Measurements from ENCODE around the gene LRRC14B.
A peak's percentile ranks its signal among the peaks of the same experiment; 100 is the strongest.
"Not testable (repeated sequence)": the region's sequence is repeated elsewhere in the genome, so short reads cannot be mapped to it uniquely, and the experiment has no call there.

Gene LRRC14B

DNA sequence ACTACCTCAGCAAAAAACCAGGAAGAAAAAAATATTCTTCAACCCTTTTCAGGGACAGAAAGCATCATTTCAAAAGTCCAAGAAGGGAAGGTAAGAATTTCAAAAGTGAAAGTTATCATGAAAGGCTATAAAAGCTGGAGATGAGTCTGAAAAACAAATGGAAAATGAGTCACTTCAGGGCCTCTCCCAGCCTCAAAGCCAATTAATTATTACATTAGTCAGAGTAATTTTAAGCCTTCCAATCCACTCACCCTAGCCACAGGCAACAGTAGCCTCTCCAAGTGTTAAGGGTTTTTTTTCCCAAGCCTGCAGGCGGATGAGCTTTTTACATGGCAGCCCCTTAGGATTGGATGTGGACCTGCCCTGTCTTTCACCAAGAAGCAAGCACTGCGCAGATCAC lies 24.0 kb downstream of the LRRC14B start:
- DNase-seq, result not testable (repeated sequence)

DNA sequence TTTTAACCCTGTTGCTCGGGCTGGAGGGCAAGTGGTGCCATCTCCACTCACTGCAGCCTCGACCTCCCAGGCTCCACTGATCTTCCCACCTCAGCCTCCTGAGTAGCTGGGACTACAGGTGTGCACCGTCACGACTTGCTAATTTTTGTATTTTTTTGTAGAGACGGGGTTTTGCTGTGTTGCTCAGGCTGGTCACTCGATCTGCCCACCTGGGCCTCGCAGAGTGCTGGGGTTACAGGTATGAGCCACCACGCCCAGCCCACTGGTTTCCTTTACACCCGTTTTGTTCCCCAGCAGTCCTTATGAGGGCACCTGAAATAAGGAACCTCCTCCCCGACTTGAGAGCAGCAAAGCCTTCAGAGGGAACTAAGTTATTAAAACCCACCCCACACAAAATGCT lies 24.8 kb downstream of the LRRC14B start:
- DNase-seq, result not testable (repeated sequence)

DNA sequence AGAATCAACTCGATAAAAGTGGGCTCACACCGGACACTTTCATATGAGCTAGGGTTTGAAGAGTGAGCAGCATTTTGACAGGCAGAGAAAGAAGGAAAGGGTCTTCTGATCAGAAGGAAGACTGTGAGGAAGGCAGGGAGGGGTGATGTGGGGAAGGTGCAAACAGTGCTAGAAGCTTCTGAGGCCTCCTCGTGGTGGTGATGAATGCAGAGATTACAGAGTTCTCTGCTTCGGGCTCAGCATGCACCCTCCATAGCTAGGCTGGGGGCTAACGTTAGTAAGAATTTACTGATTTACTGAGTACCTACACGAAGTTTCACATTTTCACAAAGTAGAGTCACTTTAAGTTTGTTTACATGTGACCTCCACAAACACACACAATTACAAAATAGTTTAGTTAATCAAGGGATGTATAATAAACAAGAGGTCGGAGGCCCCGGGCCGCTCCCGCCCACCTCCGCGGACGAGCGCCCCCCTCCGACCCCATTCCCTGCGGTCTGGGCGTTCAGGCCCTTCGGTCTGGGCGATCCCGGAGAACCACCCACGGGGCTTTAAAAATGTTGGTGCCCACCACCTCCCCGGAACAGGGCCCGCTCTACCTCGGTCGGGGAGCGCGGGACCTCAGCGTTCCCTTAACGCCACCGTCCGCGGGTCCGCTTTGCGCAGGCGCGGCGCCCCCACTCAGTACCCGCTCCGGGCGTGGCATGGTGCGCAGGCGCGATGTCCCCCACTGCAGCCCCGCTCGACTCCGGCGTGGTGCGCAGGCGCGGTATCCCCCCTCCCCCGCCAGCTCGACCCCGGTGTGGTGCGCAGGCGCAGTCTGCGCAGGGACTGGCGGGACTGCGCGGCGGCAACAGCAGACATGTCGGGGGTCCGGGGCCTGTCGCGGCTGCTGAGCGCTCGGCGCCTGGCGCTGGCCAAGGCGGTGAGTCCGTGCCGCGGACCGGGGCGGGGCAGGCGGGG lies 26.5 kb downstream of the LRRC14B start, which contains the start of the genes CCDC127 and SDHA:
Gene CCDC127, minus strand, starts transcription at position 660 of the 963 bp plus-strand sequence. CDS start 1,304 bp downstream, outside the sequence.
Gene SDHA, plus strand, starts transcription at position 827 of the 963 bp plus-strand sequence. Its CDS starts 36 bp downstream, at position 863.
- DNase-seq, result peak; percentile 71

DNA sequence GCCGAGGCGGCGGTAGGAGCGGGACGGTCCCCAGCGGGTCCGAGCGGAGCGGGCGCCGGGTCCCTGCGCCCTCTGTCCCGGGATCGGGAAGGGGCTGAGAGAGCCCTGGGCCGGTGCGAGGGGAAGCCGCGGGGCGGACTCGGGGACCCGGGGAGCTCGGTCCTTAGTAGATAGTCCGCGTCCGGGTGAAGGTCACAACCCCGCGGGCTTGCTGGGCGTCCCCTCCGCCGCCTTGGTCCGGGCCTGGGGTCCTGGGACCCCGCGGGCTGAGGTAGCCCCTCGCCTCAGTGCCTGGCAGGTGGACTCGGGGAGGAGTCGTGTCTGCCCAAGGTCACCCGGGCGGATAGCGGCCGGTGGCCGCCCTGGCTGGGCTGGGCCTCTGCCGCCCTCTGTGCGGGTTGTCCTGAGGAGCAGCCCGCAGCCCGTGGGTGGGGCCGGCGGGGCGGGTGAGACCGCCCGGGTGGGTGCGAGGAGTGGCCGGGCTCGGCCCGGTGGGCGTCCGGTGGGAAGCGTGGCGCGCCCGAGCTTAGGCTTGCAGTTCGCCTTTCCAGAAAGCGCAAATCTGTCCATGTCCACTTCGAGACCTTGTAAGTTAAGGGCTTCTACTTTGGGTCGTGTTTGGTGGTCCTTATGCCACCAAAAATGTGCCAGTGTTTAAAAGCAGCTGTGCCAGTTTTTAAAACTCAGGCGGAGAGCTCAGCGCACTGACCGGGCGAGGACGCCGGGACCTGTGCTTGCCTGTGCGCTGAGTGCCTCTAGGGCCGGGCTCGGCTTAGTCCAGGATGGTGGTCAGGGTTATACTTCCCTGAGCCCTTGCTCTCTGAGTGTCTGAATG lies 27.4 kb downstream of the LRRC14B start:
- no peak for DNase-seq

DNA sequence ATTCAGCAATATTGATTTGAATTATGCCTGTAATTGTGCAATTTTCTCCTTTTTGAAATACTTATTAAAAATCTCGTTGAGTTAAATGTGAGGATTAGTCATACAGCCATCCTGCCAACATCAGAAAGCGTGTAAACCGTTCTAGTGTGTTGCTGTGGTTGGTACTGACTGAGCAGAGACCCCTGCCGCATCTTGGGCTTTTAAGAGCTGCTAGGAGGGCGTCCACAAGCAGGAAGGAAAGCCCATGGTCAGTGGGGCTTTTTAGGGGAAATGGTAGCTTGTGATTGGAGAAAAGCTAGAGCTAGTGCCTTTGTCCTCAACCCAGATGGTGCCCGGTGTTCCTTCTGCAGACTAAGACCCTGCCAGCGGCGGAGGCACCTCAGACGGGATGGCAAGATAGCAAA lies 28.2 kb downstream of the LRRC14B start:
- DNase-seq, result no peak

DNA sequence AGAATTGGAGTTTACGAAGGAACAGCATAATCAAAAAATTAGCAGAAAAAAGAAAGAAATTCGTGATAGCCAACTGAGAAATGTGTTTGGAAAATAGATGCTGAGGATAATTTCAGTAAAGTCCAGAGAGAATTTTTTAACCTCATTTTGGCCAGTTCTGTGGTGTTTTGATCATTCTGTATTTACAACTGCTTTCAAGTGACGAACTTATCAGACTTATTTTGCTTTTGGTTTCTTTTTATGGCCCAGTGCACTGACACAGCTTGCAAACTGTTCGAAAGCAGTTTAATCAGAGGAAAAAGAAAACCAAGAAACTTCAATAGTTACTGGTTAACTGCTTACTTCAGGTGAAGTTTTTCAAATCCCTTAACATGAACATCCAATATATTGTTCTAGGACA lies 28.7 kb downstream of the LRRC14B start:
- DNase-seq, result no peak

DNA sequence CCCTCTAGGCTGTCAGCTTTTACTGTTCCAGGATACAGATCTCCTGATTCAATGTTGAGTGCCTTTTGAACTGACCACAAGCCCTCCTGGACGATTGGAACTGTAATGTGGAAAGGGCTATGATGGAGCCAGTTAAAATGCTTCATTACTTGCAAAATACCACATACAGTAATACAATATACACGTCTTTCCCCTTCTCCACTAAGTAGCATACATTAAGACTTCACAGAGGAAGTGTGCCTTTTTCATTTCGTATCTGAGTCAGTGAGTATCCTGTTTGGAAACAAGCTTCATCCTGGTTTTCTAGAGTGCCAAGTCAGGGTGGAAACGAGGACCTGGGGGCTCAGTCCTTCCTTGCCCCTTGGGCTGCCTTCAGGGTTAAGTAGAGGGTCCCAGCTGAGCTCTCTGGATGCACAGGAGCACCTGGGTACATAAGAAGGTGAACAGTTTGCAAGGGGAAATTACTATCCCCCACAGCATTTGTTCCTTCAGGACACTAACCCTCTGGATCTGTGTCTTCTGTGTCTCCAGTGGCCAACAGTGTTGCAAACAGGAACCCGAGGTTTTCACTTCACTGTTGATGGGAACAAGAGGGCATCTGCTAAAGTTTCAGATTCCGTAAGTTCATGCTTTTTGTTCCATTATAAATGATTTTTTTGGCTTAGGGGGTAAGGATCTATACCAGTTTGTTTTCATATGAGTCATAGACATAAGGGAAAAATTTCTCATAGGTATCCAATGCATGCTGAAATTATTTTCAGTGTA lies 31.8 kb downstream of the LRRC14B start:
- DNase-seq, result not testable (repeated sequence)

DNA sequence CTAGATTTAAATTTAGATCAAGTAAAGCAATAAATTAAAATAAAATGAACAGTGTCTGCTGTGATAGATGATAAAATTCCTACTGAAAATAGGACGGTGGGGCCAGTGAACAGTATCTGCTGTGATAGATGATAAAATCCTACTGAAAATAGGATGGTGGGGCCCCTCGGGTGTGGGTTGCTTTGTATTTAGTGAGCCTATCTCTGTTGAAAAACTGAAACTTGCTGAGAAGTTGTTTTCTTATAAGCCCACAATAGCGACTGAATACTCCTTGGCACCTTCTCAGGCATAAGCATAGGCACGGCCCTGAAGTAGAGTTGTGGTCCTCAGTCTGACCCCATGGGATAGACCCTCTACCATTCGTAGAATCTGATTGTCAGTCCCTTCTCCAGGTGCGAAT lies 32.5 kb downstream of the LRRC14B start:
- no peak for DNase-seq

DNA sequence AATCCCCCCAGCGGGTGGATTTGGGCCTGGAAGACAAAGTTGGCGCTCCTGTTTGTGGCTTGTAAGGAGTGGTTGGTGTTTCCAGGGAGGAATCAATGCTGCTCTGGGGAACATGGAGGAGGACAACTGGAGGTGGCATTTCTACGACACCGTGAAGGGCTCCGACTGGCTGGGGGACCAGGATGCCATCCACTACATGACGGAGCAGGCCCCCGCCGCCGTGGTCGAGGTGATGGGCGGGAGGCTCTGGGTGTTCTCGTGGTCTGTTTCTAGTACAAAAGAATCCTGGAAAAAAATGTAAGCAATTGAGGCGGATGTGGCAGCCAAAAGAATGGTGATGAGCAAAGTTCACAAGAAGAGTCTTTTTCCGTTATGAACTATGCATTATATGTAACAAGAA lies 34.0 kb downstream of the LRRC14B start:
- DNase-seq, result no peak

DNA sequence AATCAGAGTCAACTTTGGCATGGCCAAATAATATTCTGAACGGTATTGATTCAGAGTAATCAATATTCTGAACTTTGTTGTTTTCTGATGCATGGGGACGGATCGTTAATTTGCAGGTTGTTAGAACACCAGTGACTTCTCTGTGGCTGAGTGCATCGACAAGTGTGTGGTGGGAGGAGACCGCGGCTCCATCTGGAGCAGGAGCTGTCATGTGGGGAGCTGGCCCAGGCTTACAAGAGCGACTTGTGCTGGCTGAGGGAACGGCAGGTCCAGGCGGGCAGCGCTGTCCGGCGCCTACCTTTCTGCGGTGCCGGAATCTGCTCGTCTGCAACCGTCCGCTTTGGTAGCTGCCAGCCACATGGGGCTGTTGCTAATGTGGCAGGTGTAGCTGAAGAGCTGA lies 36.1 kb downstream of the LRRC14B start:
- DNase-seq, result not testable (repeated sequence)

DNA sequence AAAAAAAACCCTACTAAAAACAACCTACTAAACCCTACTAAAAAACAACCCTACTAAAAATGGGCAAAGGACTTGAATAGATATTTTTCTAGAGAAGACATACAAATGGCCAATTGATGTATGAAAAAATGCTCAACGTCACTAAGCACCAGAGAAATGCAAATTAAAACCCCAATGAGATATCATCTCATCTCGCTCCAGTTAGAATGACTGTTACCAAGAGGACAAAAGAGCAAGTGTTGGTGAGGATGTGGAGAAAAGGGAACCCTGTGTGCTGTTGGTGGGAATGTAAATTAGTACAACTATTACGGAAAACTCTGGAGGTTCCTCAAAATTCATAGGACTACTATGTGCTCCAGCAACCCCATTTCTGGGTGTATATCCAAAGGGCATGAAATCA lies 37.6 kb downstream of the LRRC14B start:
- DNase-seq, result no peak

DNA sequence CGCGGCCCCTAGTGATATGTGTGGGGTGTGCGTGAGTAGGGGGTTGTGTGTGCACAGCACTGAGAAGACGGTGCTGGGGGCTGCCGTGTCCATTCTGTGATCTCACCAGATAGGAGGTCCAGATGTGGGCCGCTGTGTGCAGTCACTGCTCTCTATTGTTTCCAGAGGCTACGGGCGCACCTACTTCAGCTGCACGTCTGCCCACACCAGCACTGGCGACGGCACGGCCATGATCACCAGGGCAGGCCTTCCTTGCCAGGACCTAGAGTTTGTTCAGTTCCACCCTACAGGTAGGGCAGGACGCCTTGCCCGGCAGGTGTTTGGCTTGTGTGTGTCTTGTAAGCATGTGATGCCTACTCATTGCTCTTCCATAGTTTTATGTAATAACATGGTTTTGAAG lies 39.4 kb downstream of the LRRC14B start:
- DNase-seq, result no peak

DNA sequence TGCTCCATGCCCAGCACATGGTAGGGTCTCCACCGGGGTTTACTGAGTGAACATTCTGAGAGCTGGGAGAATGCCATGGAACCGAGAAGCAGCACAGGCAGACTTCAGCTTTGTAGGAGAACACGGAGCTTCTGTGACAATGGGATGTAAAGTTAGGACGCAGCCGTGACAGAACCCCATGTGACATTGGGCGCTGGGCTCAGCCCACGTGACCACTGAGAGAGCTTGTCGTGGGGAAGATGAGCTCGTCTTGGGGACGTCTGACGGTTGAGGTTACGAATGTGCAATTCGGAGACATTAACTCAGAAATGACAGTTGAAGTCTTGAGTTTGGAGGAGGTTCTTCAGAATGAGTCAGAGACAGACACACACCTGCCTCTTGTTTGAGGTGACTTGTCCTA lies 40.4 kb downstream of the LRRC14B start:
- DNase-seq, result no peak

DNA sequence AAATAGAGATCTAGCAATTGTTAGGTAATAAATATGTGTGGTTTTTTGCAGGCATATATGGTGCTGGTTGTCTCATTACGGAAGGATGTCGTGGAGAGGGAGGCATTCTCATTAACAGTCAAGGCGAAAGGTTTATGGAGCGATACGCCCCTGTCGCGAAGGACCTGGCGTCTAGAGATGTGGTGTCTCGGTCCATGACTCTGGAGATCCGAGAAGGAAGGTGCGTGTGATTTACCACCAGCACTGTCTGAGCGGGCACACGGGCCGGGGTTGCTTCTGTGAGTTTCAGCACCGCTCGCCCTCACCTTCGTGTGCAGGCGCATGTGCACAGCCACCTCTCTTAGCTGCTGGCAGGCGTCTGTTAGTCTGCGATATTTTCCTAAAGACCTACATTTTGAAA lies 42.1 kb downstream of the LRRC14B start:
- DNase-seq, result not testable (repeated sequence)

DNA sequence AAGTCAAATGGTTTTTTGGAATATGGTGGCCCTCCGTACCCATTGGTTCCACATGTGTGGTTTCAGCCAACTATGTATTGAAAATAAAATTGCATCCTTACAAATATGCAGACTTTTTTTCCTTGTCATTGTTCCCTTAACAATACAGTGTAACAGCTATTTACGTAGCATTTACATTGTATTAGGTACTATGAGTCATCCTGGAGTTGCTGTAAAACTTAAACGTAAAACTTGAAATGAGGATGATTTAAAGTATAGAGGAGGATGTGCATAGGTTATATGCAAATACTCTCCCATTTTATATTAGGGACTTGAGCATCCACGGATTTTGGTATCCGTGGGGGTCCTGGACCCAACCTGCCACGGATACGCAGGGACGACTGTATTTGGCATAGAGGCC lies 43.2 kb downstream of the LRRC14B start:
- DNase-seq, result no peak

DNA sequence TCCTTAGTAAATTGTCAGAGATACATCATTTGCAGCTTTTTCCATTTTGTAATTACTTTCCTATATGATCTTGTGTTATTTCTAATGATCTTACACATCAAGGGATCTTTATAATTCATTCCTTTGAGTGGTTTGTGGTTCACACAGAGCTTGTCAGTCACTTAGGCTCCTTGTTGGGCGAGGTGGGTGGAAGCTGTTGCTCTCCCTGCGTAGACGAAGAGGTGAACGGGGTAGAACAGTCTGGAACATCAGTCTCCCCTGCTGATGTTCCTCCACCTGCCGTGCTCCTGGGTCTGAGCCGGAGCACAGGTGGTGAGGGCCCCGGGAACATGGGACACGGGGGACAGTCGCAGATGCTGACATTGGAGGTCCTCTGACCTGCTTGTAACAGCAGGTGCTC lies 44.2 kb downstream of the LRRC14B start:
- DNase-seq, result not testable (repeated sequence)

DNA sequence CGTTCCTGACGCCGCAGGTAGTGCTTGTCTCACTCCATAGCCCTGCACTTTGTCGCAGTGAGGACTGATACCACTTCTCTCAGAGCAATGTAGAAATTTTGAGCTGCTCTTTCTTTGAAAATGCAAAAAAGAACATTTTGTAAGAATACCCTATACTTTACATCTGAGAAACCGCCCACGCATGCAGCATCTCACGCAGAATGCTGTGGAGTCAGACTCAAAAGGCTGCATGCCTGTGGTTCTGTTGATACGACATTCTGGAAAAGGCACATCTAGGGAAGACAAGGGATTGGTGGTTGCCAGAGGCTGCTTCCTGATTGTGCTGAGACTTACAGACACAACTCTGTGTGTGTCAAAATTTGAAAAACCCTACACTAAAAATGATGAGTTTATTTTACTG lies 46.6 kb downstream of the LRRC14B start:
- DNase-seq, result not testable (repeated sequence)

DNA sequence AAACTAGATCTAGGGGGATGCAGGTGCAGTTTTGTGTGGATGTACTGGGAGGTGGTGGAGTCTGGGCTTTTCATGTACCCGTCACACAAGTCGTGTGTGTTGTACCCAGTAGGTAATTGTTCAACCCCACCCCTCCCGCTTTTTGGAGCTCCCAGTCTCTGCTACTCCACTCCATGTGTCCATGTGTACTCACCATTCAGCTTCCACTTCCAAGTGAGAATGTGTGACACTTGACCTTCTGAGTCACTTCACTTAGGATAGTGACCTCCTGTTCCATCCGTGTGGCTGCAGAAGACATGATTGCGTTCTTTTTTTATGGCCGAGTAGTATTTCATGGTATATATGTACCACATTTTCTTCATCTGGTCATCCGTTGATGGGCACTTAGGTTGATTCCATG lies 49.3 kb downstream of the LRRC14B start:
- not testable (repeated sequence) for DNase-seq

DNA sequence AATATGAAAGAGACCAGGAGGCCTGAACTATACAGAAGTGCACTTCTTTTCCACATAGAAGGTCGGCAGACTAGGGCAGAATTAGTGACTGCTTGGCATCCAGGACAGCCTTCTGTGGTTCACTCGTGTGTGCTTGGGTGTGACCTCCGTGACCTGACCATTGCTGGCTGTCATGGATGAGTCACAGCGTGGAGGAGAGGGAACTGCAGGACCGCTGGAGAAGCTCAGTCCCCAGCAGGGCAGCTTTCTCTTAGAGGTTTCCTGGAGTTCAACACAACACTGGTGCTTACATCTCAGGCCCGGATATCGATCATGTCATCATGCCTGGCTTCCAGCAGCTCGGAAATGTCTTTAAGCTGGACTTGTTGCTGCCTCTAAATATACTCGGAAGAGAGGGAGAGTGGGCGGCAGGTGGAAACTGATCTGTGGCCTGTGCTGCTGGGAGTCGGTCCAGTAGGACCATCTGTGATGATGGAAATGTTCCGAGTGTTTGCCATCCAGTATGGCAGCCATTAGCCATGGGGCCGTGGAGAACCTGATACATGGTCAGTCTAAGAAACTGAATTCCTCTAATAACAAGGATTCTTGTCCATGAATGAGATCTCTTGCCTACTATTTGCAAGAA lies 49.9 kb downstream of the LRRC14B start:
- DNase-seq, result not testable (repeated sequence)

DNA sequence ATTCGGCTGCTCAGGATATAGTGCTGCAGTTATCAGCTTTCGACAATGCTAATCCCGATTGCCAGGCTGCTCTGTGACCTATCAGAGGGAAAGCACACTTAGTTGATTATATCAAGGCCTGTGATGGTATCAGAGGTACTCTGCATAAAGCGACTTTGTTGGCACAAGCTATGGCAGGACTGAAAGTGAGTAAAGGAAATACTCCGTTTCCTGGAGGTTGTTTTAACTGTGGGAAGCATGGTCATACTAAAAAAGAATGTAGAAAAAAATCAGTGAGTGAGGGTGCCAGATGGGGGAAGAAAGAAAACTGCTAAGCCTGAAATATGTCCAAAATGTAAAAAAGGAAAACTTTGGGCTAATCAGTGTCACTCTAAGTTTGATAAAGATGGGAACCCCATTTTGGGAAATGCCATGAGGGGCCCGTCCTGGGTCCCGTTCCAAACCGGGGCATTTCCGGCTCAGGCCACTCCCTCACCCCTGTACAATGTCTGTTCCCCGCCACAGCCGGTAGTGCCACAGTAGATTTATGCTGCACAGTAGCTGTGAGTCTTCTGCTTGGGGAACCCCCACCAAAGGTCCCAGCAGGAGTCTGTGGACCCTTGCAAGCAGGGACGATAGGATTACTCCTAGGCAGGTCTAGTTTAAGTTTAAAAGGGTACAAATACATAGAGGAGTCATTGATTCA lies 52.5 kb downstream of the LRRC14B start:
- DNase-seq, result not testable (repeated sequence)

DNA sequence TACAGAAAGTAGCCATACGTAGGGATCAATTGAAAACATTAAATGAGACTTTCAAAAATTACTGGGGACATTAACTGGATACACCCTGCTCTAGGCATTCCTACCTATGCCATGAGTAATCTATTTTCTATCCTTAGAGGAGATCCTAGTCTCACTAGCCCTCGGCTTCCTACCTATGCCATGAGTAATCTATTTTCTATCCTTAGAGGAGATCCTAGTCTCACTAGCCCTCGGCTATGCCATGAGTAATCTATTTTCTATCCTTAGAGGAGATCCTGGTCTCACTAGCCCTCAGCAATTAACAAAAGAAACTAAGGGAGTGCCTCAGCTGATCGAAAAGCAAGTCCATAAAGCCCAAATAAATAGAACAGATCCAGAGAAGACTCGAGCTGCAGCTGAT lies 54.4 kb downstream of the LRRC14B start:
- DNase-seq, result not testable (repeated sequence)
